Measurements from ENCODE around the gene SOX9. TPM values are rescaled to one million over a fixed set of nuclear protein-coding genes. Genes with fewer than 3 reads are reported as not detected.

Gene SOX9
- total RNA-seq, 1 donor from 2014 or later: 5.1 TPM

- H3K4me1 Mint-ChIP-seq (ENCODE audit: unreplicated experiment): no peaks in the 10 kb centered on the region
- TF ChIP-seq CTCF (IDR thresholded peaks at IDR 0.05; ENCODE audit: unreplicated experiment): no peak
- H3K4me3 Mint-ChIP-seq (ENCODE audit: unreplicated experiment): no peak overlapping the region
- no peaks in the 10 kb centered on the region for H3K9me3 Mint-ChIP-seq (ENCODE audit: unreplicated experiment)
- H3K27me3 Mint-ChIP-seq (ENCODE audit: unreplicated experiment): no peaks in the 10 kb centered on the region
- no peaks in the 10 kb centered on the region for H3K36me3 Mint-ChIP-seq (ENCODE audit: low read depth, unreplicated experiment)
- no peak overlapping the region for H3K27ac Mint-ChIP-seq (ENCODE audit: unreplicated experiment)
- no peak for DNase-seq (ENCODE audit: low spot score)
Observed at GRCh38 chr17:72165192-72165866, 44.5 kb downstream of the SOX9 start.

GRCh38 chr17:72165867-72166439 is 45.1 kb downstream of the SOX9 start:
- H3K27me3 Mint-ChIP-seq (ENCODE audit: unreplicated experiment): peaks cover 2% of the 10 kb centered on the region
- no peaks in the 10 kb centered on the region for H3K9me3 Mint-ChIP-seq (ENCODE audit: unreplicated experiment)
- no peak overlapping the region for H3K27ac Mint-ChIP-seq (ENCODE audit: unreplicated experiment)
- no peaks in the 10 kb centered on the region for H3K4me1 Mint-ChIP-seq (ENCODE audit: unreplicated experiment)
- H3K4me3 Mint-ChIP-seq (ENCODE audit: unreplicated experiment): no peak overlapping the region
- no peaks in the 10 kb centered on the region for H3K36me3 Mint-ChIP-seq (ENCODE audit: low read depth, unreplicated experiment)
- no peak for TF ChIP-seq CTCF (IDR thresholded peaks at IDR 0.05; ENCODE audit: unreplicated experiment)
- DNase-seq (ENCODE audit: low spot score): no peak

GRCh38 chr17:72167593-72167992 is 46.8 kb downstream of the SOX9 start:
- H3K4me1 Mint-ChIP-seq (ENCODE audit: unreplicated experiment): no peaks in the 10 kb centered on the region
- no peak for DNase-seq (ENCODE audit: low spot score)
- H3K27me3 Mint-ChIP-seq (ENCODE audit: unreplicated experiment): peaks cover 4% of the 10 kb centered on the region

GRCh38 chr17:72169823-72170222 is 49.0 kb downstream of the SOX9 start:
- TF ChIP-seq CTCF (IDR thresholded peaks at IDR 0.05; ENCODE audit: unreplicated experiment): no peak
- Mint-ChIP-seq H3K27me3 (ENCODE audit: unreplicated experiment) (peaks cover 4% of the 10 kb centered on the region), H3K9me3 (ENCODE audit: unreplicated experiment) (no peaks in the 10 kb centered on the region), H3K4me1 (ENCODE audit: unreplicated experiment) (no peaks in the 10 kb centered on the region), H3K27ac (ENCODE audit: unreplicated experiment) (no peak overlapping the region), H3K36me3 (ENCODE audit: low read depth, unreplicated experiment) (no peaks in the 10 kb centered on the region), H3K4me3 (ENCODE audit: unreplicated experiment) (no peak overlapping the region)
- DNase-seq (ENCODE audit: low spot score): no peak

More at GRCh38 chr17:72167593-72167992, 46.8 kb downstream of the SOX9 start:
- H3K36me3 Mint-ChIP-seq (ENCODE audit: low read depth, unreplicated experiment): no peaks in the 10 kb centered on the region
- no peak overlapping the region for H3K27ac Mint-ChIP-seq (ENCODE audit: unreplicated experiment)
- no peak overlapping the region for H3K4me3 Mint-ChIP-seq (ENCODE audit: unreplicated experiment)
- TF ChIP-seq CTCF (IDR thresholded peaks at IDR 0.05; ENCODE audit: unreplicated experiment): no peak
- H3K9me3 Mint-ChIP-seq (ENCODE audit: unreplicated experiment): no peaks in the 10 kb centered on the region
